DND-41 (cell line): ENCODE data around the gene NOPCHAP1.

Experiments
- ATAC-seq: fragments of 200-7000 bp; cut with Tn5 transposase; 3 replicates; pipeline ENCODE4 v1.9.1; 2021; ENCODE audit warnings: low read depth; ENCODE audit not compliant: insufficient read depth
- DNase-seq: peaks from one replicate; pipeline ENCODE4 v3.0.0-alpha.2; 2020
- H2AFZ ChIP-seq: 2 replicates; pipeline ENCODE4 v1.6.0; 2012; ENCODE audit warnings: low read depth, low read length
- H3K27ac ChIP-seq: 2 replicates; pipeline ENCODE4 v1.5.1; 2012; ENCODE audit warnings: low read length, inconsistent platforms
- H3K27me3 ChIP-seq: fragments of 200-600 bp; sonication (generic); 2 replicates; pipeline ENCODE4 v1.6.0; 2012; ENCODE audit warnings: low read length, mild to moderate bottlenecking, inconsistent platforms; ENCODE audit not compliant: insufficient read depth, poor library complexity
- H3K36me3 ChIP-seq: 2 replicates; pipeline ENCODE4 v1.5.1; 2012; ENCODE audit warnings: low read length, inconsistent platforms; ENCODE audit not compliant: insufficient read depth
- H3K4me1 ChIP-seq: 2 replicates; pipeline ENCODE4 v1.5.1; 2012; ENCODE audit warnings: mild to moderate bottlenecking, low read length; ENCODE audit not compliant: insufficient read depth
- H3K4me2 ChIP-seq: 2 replicates; pipeline ENCODE4 v1.6.0; 2012; ENCODE audit warnings: mild to moderate bottlenecking, moderate library complexity, low read length, inconsistent platforms; ENCODE audit not compliant: insufficient read depth
- H3K4me3 ChIP-seq, 2 experiments: fragments of 200-600 bp in 1 of 2; shearing (Covaris generic) in 1 of 2; 2 replicates each; pipeline ENCODE4 v1.5.1; 2012 to 2016; ENCODE audit warnings: inconsistent platforms in 2 of 2, low read length in 2 of 2, mild to moderate bottlenecking in 2 of 2, low read depth in 1 of 2, moderate library complexity in 1 of 2
- H3K79me2 ChIP-seq: 2 replicates; pipeline ENCODE4 v1.6.0; 2012; ENCODE audit warnings: low read length, inconsistent platforms; ENCODE audit not compliant: insufficient read depth
- H3K9ac ChIP-seq: 2 replicates; pipeline ENCODE4 v1.6.0; 2012; ENCODE audit warnings: low read depth, mild to moderate bottlenecking, inconsistent platforms, low read length, moderate library complexity
- H3K9me3 ChIP-seq: 2 replicates; pipeline ENCODE4 v1.5.1; 2012; ENCODE audit warnings: low read length, moderate library complexity, mild to moderate bottlenecking, inconsistent platforms; ENCODE audit not compliant: insufficient read depth, severe bottlenecking
- H4K20me1 ChIP-seq: 2 replicates; pipeline ENCODE4 v1.6.0; 2012; ENCODE audit warnings: low read length; ENCODE audit not compliant: insufficient read depth
- EZH2 ChIP-seq: IDR thresholded peaks from 3 replicates; pipeline ENCODE4 v1.6.1; 2012; ENCODE audit warnings: borderline replicate concordance, low read depth, mild to moderate bottlenecking, moderate library complexity, low read length, inconsistent platforms; ENCODE audit not compliant: severe bottlenecking
- TF ChIP-seq, protein P1 (sequence below): IDR thresholded peaks from 2 replicates; pipeline ENCODE4 v1.5.1; 2012; ENCODE audit warnings: borderline replicate concordance, low read length, moderate library complexity, mild to moderate bottlenecking; ENCODE audit not compliant: poor library complexity, severe bottlenecking; ENCODE audit errors: extremely low read depth

The NOPCHAP1 gene

DNA sequence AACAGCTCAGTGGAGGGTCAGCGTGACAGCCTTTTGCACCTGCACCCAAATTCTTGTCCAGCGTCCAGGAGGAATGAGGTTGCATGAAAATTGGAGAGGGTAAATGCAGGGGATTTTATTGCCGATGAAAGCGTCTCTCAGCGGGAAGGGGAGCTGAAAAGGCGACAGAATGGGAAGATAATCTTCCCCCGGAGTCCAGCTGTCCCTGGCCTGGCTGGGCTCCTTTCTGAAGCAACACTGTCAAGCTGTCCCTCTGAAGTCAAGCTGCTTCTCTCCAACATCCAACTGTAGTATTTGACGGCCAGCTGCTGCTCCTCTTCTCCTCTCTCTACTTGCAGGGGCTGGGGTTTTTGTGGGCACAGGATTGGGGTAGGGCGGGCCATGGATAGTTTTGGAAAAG, 32.7 kb downstream of the NOPCHAP1 start:
- H3K4me1 ChIP-seq = no peaks in the 10 kb centered on the region
- no peak overlapping the region for H3K4me2 ChIP-seq
- no peak for ATAC-seq
- no peak overlapping the region for H3K9ac ChIP-seq
- H3K27me3 ChIP-seq = no peaks in the 10 kb centered on the region
- H4K20me1 ChIP-seq = no peaks in the 10 kb centered on the region
- no peak overlapping the region for H3K4me3 ChIP-seq
- no peak overlapping the region for H2AFZ ChIP-seq
- DNase-seq = no peak
- peaks cover 12% of the 10 kb centered on the region; the same call in 1 of the 2 replicates for H3K36me3 ChIP-seq
- TF ChIP-seq EZH2 = no peak
- TF ChIP-seq, protein P1, sequence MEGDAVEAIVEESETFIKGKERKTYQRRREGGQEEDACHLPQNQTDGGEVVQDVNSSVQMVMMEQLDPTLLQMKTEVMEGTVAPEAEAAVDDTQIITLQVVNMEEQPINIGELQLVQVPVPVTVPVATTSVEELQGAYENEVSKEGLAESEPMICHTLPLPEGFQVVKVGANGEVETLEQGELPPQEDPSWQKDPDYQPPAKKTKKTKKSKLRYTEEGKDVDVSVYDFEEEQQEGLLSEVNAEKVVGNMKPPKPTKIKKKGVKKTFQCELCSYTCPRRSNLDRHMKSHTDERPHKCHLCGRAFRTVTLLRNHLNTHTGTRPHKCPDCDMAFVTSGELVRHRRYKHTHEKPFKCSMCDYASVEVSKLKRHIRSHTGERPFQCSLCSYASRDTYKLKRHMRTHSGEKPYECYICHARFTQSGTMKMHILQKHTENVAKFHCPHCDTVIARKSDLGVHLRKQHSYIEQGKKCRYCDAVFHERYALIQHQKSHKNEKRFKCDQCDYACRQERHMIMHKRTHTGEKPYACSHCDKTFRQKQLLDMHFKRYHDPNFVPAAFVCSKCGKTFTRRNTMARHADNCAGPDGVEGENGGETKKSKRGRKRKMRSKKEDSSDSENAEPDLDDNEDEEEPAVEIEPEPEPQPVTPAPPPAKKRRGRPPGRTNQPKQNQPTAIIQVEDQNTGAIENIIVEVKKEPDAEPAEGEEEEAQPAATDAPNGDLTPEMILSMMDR = no peak
- H3K9me3 ChIP-seq = no peaks in the 10 kb centered on the region
- no peaks in the 10 kb centered on the region for H3K79me2 ChIP-seq
- no peak overlapping the region for H3K27ac ChIP-seq

DNA sequence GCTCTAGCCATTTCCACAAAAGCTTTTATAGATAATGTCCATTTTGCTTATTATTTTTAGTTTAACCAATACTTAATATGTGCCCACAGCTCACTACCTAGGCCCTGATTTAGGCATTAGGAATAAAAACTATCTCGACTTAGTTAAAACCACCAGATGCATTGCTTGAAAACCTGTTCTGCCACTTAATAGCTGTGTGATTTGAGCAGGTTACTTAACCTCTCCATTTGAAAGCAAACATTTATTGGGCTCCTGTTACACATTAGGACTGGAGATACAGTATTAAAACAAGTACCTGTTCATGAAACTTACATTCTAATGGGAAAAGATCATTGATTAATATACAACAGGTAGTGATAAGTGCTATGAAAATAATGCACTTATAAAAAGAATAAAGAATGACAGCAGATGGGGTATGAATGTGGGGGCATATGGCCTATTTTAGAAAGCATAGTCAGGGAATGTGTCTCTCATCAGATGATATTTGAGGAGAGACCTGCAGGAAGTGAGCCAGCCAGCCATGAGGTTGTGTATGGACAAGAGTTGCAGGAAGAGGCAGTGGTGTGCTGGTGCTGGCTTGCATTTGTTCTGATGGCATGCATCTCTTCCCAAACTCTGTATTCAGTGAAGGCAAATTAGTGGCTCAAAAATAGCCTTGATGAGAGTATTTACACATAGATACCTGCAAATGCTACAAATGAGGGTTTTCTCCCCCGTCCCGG, 34.3 kb downstream of the NOPCHAP1 start:
- H3K27me3 ChIP-seq = no peaks in the 10 kb centered on the region
- TF ChIP-seq, protein P1 = no peak
- TF ChIP-seq EZH2 = no peak
- DNase-seq = no peak
- no peak overlapping the region for H3K4me3 ChIP-seq
- H3K4me1 ChIP-seq = no peaks in the 10 kb centered on the region
- H2AFZ ChIP-seq = no peak overlapping the region
- H3K36me3 ChIP-seq = 0 out of 2 replicates have a peak, but pooled peaks cover 2% of the 10 kb centered on the region
- H4K20me1 ChIP-seq = no peaks in the 10 kb centered on the region
- no peaks in the 10 kb centered on the region for H3K79me2 ChIP-seq
- no peak overlapping the region for H3K27ac ChIP-seq
- ATAC-seq = no peak
- no peak overlapping the region for H3K4me2 ChIP-seq
- H3K9me3 ChIP-seq = no peaks in the 10 kb centered on the region
- H3K9ac ChIP-seq = no peak overlapping the region

DNA sequence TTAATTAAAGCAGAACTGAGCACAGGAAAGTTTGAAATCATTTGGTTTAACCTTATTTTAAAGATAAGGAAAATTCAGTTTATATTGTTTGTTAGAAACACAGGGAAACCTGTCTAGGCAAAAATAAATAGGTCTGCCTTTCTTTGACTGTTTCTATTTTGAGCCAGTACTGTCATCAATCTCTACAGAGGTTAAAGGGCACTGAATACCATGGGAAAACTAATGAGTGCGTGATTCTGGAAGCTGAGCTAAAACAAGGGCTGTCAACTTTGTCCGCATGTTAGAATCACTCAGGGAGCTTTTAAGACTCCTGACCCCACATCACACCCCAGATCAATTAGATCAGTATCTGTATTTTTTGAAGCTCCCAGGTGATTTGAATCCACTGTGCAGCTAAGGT, 38.8 kb downstream of the NOPCHAP1 start:
- Histone ChIP-seq H4K20me1 (no peaks in the 10 kb centered on the region), H2AFZ (no peak overlapping the region), H3K9me3 (no peaks in the 10 kb centered on the region), H3K79me2 (no peaks in the 10 kb centered on the region), H3K36me3 (no peaks in the 10 kb centered on the region), H3K27me3 (no peaks in the 10 kb centered on the region), H3K4me3 (no peak overlapping the region), H3K4me1 (no peaks in the 10 kb centered on the region), H3K4me2 (no peak overlapping the region), H3K27ac (no peak overlapping the region), H3K9ac (no peak overlapping the region)
- DNase-seq (no peak), ATAC-seq (no peak)
- no peak for TF ChIP-seq EZH2
- TF ChIP-seq, protein P1 = no peak
